ENCODE results near the gene SPECC1. TPM values are rescaled to one million over a fixed set of nuclear protein-coding genes. Genes with fewer than 3 reads are reported as not detected.
"Not testable (repeated sequence)": the region's sequence is repeated elsewhere in the genome, so short reads cannot be mapped to it uniquely, and the experiment has no call there.

The SPECC1 gene
- total RNA-seq, 1 donor from 2014 or later: 82.8 TPM

- no peak for DNase-seq (ENCODE audit: low spot score)
Observed at GRCh38 chr17:20092973-20093626, 83.9 kb downstream of the SPECC1 start.

GRCh38 chr17:20094777-20095176, 85.6 kb downstream of the SPECC1 start:
- DNase-seq (ENCODE audit: low spot score): no peak

- peak; percentile 64 for DNase-seq (ENCODE audit: low spot score)
Observed at GRCh38 chr17:20095336-20096080, 86.3 kb downstream of the SPECC1 start.

DNA sequence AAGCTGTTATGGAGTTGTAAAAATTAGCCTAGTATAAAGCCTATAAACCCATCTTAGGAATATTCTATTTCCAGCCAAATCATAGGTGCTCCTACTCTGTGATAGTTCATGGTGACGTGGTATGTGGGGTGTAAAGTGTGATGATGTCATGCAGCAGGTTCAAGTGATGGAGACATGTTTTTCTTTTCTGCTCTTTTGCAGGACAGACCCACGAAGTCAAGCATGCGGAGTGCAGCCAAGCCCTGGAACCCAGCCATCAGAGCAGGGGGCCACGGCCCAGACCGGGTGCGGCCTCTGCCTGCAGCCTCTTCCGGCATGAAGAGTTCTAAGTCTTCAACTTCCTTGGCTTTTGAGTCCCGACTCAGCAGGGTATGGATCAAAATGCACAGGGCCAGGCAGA, 87.3 kb downstream of the SPECC1 start:
- DNase-seq (ENCODE audit: low spot score): no peak

- no peak for DNase-seq (ENCODE audit: low spot score)
Observed at GRCh38 chr17:20097330-20097729, 88.2 kb downstream of the SPECC1 start.

GRCh38 chr17:20098314-20098713, 89.2 kb downstream of the SPECC1 start:
- DNase-seq (ENCODE audit: low spot score): no peak

GRCh38 chr17:20100806-20101205, 91.6 kb downstream of the SPECC1 start:
- DNase-seq (ENCODE audit: low spot score): not testable (repeated sequence)

DNA sequence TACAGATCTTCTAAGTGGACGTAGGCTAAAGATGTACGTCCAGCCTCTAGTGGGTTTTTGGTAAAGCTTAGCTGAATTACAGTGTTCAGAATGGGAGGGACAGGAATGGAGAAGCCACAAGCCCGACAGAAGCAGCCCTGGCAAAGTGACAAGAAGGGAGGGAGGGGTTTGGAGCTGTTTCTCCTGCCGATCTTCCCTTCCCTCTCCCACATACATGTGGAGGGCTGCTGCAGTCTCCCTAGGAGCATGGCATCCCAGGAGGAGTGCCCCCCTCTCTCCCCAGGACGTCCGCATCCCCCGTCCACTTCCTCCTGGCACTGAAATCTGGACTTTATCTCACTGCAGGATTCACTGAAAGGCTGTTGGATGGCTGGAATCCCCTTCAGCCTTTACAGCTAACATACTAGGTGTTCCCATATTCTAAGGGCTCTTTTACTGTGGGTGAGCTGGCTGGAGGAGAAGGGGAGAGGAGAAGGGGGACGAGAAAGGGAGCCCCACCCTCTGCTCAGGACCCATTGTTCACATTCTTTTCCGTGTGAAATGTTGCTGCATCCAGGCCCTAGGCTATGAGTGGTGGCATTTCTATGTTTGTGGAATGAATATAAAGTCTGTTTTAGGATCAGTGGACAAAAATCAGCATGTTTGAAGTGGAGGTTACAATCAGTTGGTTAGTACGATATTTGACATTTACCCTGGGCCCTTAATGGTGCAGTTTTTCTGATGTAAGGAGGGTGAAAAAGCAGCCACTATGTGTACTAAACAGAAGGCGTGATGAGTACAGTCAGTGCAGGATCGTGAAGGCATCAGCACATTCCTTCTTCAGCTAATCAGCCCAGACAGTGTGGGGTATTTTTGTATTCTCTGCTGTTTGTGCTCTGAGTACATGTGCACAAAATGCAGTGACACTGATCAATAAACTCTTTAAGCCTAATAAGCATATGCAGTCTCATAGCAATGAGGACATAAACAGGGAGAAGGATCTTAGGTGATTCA, 94.6 kb downstream of the SPECC1 start:
- DNase-seq (ENCODE audit: low spot score): peak; percentile 69

- DNase-seq (ENCODE audit: low spot score): no peak
Observed at GRCh38 chr17:20105539-20106280, 96.6 kb downstream of the SPECC1 start.

DNA sequence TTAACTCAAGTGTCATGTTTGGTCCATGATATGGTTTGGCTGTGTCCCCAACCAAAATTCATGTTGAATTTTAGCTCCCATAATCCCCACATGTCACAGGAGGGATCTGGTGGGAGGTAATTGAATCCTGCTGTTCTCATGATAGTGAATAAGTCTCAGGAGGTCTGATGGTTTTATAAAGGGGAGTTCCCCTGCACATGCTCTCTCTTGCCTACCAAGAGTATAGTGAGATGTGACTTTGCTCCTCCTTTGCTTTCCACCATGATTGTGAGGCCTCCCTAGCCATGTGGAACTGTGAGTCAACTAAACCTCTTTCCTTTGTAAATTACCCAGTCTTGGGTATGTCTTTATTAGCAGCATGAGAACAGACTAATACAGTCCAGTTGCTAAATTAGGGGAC, 97.3 kb downstream of the SPECC1 start:
- not testable (repeated sequence) for DNase-seq (ENCODE audit: low spot score)

GRCh38 chr17:20109076-20109475, 99.9 kb downstream of the SPECC1 start:
- DNase-seq (ENCODE audit: low spot score): no peak

GRCh38 chr17:20111538-20111937, 102.4 kb downstream of the SPECC1 start:
- DNase-seq (ENCODE audit: low spot score): no peak

- DNase-seq (ENCODE audit: low spot score): no peak
Observed at GRCh38 chr17:20114466-20114865, 105.3 kb downstream of the SPECC1 start.

DNA sequence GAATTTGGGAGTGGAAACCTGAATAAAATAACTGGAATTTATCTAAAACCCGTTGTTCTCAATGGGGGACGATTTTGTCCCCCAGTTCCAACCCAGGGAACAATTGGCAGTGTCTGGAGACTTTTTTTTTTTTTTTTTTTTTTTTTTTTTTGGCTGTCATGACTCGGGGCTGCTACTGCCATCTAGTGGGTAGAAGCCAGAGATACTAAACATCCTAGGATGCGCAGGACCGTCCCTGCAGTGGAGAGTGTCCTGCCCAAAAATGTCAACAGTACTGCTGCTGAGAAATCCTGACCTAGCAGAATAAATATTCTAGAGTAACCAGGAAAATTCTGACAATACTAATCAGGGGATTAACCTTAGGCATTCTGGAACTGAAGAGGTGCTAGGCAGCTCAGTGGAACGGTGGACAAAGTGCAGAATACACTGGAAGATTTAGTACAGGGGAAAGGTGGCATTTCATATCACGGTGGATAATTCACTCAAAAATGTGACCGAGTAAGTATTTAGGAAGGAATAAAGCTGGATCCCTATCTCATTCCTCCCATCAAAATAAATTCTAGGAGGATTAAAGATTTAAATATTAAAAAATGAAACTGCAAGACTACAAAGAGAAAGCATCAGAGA, 107.6 kb downstream of the SPECC1 start:
- peak; percentile 75 for DNase-seq (ENCODE audit: low spot score)

- no peak for DNase-seq (ENCODE audit: low spot score)
Observed at GRCh38 chr17:20118280-20118679, 109.1 kb downstream of the SPECC1 start.

GRCh38 chr17:20120836-20121235, 111.7 kb downstream of the SPECC1 start:
- peak; percentile 40 for DNase-seq (ENCODE audit: low spot score)

GRCh38 chr17:20121359-20122253, 112.4 kb downstream of the SPECC1 start:
- peak; percentile 61 for DNase-seq (ENCODE audit: low spot score)

- no peak for DNase-seq (ENCODE audit: low spot score)
Observed at GRCh38 chr17:20122254-20122879, 113.2 kb downstream of the SPECC1 start.

DNA sequence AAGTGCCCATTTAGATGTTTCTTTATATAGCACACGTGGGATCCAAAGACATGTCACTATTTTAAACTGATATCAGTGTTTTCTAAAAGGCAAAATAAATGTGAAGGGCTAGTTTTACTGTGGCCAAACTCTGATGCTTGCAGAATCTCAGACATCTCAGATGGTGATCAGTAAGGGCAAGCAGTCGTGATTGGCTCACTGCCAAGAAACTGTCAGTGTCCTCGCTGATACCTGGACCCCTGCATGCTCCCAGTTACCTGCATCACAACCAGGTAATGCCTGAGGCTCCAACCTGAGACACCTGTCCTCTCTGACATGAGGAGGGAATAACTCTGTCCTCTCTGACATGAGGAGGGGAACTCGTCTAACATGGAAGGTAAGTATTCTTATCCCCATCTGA, 114.0 kb downstream of the SPECC1 start:
- no peak for DNase-seq (ENCODE audit: low spot score)
